CD4-positive, alpha-beta T cell treated with Interleukin-15 for 4 hours (primary cell): ENCODE results near the gene PLCD1.
"Not testable (repeated sequence)": the region's sequence is repeated elsewhere in the genome, so short reads cannot be mapped to it uniquely, and the experiment has no call there.

ENCODE experiments used
- DNase-seq: peaks from one replicate; pipeline ENCODE4 v3.0.0-alpha.2; 2020; ENCODE audit warnings: low spot score

The PLCD1 gene

GRCh38 chr3:38000242-38000916 lies 29.1 kb downstream of the PLCD1 start:
- no peak for DNase-seq

GRCh38 chr3:37999836-38000235 lies 29.6 kb downstream of the PLCD1 start:
- no peak for DNase-seq

- no peak for DNase-seq
Observed at GRCh38 chr3:37997791-37998370, 31.6 kb downstream of the PLCD1 start.

- DNase-seq: no peak
Observed at GRCh38 chr3:37997342-37997741, 32.1 kb downstream of the PLCD1 start.

GRCh38 chr3:37996785-37997301 lies 32.6 kb downstream of the PLCD1 start:
- peak; percentile 88 for DNase-seq

- DNase-seq: peak; percentile 14
Observed at GRCh38 chr3:37995652-37996641, 33.5 kb downstream of the PLCD1 start.

GRCh38 chr3:37994639-37994972 lies 34.8 kb downstream of the PLCD1 start:
- DNase-seq: peak; percentile 12

- DNase-seq: peak; percentile 45
Observed at GRCh38 chr3:37993820-37994638, 35.4 kb downstream of the PLCD1 start.

GRCh38 chr3:37993460-37993819 lies 36.0 kb downstream of the PLCD1 start:
- DNase-seq: no peak

- DNase-seq: no peak
Observed at GRCh38 chr3:37993067-37993455, 36.4 kb downstream of the PLCD1 start.

- no peak for DNase-seq
Observed at GRCh38 chr3:37992271-37993066, 37.0 kb downstream of the PLCD1 start.

- no peak for DNase-seq
Observed at GRCh38 chr3:37991823-37992222, 37.6 kb downstream of the PLCD1 start.

- DNase-seq: no peak
Observed at GRCh38 chr3:37991109-37991508, 38.3 kb downstream of the PLCD1 start.

GRCh38 chr3:37990527-37990926 lies 38.9 kb downstream of the PLCD1 start, which contains the start of gene VILL:
Gene VILL, plus strand, starts transcription at chr3:37990786. Its CDS starts 2,887 bp downstream, at chr3:37993673.
- DNase-seq: no peak

- no peak for DNase-seq
Observed at GRCh38 chr3:37989821-37990480, 39.5 kb downstream of the PLCD1 start.

- no peak for DNase-seq
Observed at GRCh38 chr3:37988931-37989525, 40.4 kb downstream of the PLCD1 start.

- DNase-seq: not testable (repeated sequence)
Observed at GRCh38 chr3:37988376-37988775, 41.1 kb downstream of the PLCD1 start.

- no peak for DNase-seq
Observed at GRCh38 chr3:37987751-37988179, 41.7 kb downstream of the PLCD1 start.

- no peak for DNase-seq
Observed at GRCh38 chr3:37987315-37987697, 42.1 kb downstream of the PLCD1 start.
